ENCODE data around the gene LRRC4C.

GRCh38 chr11:41010361-41011050, 448.9 kb downstream of the LRRC4C start:
- TF ChIP-seq, protein P1, sequence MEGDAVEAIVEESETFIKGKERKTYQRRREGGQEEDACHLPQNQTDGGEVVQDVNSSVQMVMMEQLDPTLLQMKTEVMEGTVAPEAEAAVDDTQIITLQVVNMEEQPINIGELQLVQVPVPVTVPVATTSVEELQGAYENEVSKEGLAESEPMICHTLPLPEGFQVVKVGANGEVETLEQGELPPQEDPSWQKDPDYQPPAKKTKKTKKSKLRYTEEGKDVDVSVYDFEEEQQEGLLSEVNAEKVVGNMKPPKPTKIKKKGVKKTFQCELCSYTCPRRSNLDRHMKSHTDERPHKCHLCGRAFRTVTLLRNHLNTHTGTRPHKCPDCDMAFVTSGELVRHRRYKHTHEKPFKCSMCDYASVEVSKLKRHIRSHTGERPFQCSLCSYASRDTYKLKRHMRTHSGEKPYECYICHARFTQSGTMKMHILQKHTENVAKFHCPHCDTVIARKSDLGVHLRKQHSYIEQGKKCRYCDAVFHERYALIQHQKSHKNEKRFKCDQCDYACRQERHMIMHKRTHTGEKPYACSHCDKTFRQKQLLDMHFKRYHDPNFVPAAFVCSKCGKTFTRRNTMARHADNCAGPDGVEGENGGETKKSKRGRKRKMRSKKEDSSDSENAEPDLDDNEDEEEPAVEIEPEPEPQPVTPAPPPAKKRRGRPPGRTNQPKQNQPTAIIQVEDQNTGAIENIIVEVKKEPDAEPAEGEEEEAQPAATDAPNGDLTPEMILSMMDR (conservative IDR thresholded peaks at IDR 0.05 in 1 of 2, IDR thresholded peaks at IDR 0.05 in 1 of 2; ENCODE audit: low read depth in 1 of 2, low read length in 2 of 2) = no peak
- TF ChIP-seq EZH2 (IDR thresholded peaks at IDR 0.05; ENCODE audit: low read length, missing control alignments) = no peak

Measured in fibroblast of lung (primary cell).